Measurements from ENCODE around the gene PPP1R12B. TPM values are rescaled to one million over a fixed set of nuclear protein-coding genes. Genes with fewer than 3 reads are reported as not detected.
"Not testable (repeated sequence)": the region's sequence is repeated elsewhere in the genome, so short reads cannot be mapped to it uniquely, and the experiment has no call there.

Gene PPP1R12B
- total RNA-seq, 1 donor from 2014 or later = 61.6 TPM

GRCh38 chr1:202638019-202638700 lies 289.7 kb downstream of the PPP1R12B start:
- peaks cover 14% of the 10 kb centered on the region for H3K4me1 Mint-ChIP-seq
- H3K27me3 Mint-ChIP-seq (ENCODE audit: low read depth) = peaks cover 86% of the 10 kb centered on the region
- no peak for TF ChIP-seq CTCF (IDR thresholded peaks at IDR 0.05; ENCODE audit: unreplicated experiment)
- H3K27ac Mint-ChIP-seq = peak overlapping the region; percentile 43
- no peaks in the 10 kb centered on the region for H3K9me3 Mint-ChIP-seq
- DNase-seq (ENCODE audit: low spot score in 2 of 2, unreplicated experiment in 2 of 2) = no peak
- H3K4me3 Mint-ChIP-seq = no peak overlapping the region
- no peaks in the 10 kb centered on the region for H3K36me3 Mint-ChIP-seq

DNA sequence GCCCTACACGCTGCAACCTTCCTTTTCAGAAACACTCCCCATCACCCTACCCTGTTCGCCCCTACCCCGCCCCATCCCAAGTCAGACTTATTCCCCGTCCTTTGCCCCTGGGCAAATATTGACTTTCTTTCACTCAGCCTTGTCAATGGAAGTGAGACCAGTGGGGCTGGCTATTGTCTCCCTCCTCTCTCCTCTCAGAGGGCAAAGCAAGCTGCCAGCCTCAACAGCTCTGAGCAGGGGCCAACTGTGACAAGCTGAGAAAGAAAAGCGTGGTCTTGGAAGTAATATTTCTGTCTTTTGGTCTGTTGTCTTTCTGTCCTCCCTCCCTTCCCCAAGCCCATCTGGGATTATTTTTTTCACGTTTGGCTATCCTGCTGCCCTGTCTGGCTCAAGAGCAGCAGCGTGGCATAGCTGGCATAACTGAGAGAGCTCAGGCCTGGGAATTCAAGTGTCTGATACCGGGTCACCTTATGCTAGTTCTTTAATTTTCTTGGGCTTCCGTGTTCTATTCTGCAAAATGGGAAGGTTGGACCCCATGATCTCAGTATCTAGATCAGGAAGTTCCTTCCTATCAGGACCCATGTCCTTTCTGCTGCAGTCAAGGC lies 290.3 kb downstream of the PPP1R12B start:
- peaks cover 17% of the 10 kb centered on the region for H3K4me1 Mint-ChIP-seq
- not testable (repeated sequence) for H3K4me3 Mint-ChIP-seq; H3K36me3 Mint-ChIP-seq; H3K27ac Mint-ChIP-seq; H3K9me3 Mint-ChIP-seq; DNase-seq (ENCODE audit: low spot score in 2 of 2, unreplicated experiment in 2 of 2)
- peaks cover 88% of the 10 kb centered on the region for H3K27me3 Mint-ChIP-seq (ENCODE audit: low read depth)

- Mint-ChIP-seq H3K27me3 (ENCODE audit: low read depth) (peaks cover 91% of the 10 kb centered on the region), H3K36me3 (no peaks in the 10 kb centered on the region), H3K4me1 (peaks cover 24% of the 10 kb centered on the region), H3K27ac (no peak overlapping the region), H3K9me3 (no peaks in the 10 kb centered on the region), H3K4me3 (no peak overlapping the region)
- DNase-seq (ENCODE audit: low spot score in 2 of 2, unreplicated experiment in 2 of 2) = no peak
- TF ChIP-seq CTCF (IDR thresholded peaks at IDR 0.05; ENCODE audit: unreplicated experiment) = no peak
Measured at GRCh38 chr1:202639500-202639899, 291.0 kb downstream of the PPP1R12B start.

DNA sequence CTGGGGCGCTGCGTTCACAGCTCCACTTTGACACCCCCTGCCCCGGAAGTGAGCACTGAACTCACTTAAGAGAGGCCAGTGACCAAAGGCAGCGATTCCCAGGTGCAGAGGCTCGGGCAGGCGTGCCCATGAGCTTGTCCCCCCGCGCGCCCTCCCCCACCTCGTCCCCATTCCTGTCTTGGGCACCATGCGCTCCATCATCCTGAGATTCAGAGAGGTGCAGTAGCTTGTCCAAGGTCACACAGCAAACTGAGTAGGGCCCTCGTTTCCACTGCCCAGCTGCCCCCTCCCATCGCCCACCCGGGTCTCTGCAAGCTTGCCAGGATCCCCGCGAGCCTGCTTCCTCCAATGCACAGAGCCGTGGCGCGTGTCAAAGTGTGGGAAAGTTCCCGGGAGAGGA lies 293.7 kb downstream of the PPP1R12B start:
- no peaks in the 10 kb centered on the region for H3K9me3 Mint-ChIP-seq
- H3K36me3 Mint-ChIP-seq = no peaks in the 10 kb centered on the region
- no peak for DNase-seq (ENCODE audit: low spot score in 2 of 2, unreplicated experiment in 2 of 2)
- peak overlapping the region; percentile 71 for H3K4me3 Mint-ChIP-seq
- no peak overlapping the region for H3K27ac Mint-ChIP-seq
- H3K27me3 Mint-ChIP-seq (ENCODE audit: low read depth) = peaks cover 96% of the 10 kb centered on the region
- peaks cover 28% of the 10 kb centered on the region for H3K4me1 Mint-ChIP-seq
- no peak for TF ChIP-seq CTCF (IDR thresholded peaks at IDR 0.05; ENCODE audit: unreplicated experiment)

Other genes starting within 250 kb of the PPP1R12B start
- gene GPR37L1, start 225.8 kb upstream of the PPP1R12B start, total RNA-seq = 0.07 to 0.11 TPM (median 0.09 TPM) in 3 replicates
- gene ARL8A, start 204.0 kb upstream of the PPP1R12B start, total RNA-seq = 73.9 to 79.6 TPM (median 74.4 TPM) in 3 replicates
- gene PTPN7, start 188.1 kb upstream of the PPP1R12B start, total RNA-seq = 0.31 to 0.49 TPM (median 0.32 TPM) in 3 replicates
- 3.1 to 4.7 TPM (median 3.1 TPM) in 3 replicates for gene LGR6, start 154.9 kb upstream of the PPP1R12B start, total RNA-seq
- 18.6 to 21.0 TPM (median 19.4 TPM) in 3 replicates for gene UBE2T, start 6.8 kb upstream of the PPP1R12B start, total RNA-seq

Data from mesothelial cell of epicardium (in vitro differentiated cells).